ENCODE measurements around the gene SLC41A3. TPM values are rescaled to one million over a fixed set of nuclear protein-coding genes. Genes with fewer than 3 reads are reported as not detected.

Gene SLC41A3
- total RNA-seq, 1 donor from 2014 or later: 38.6 TPM

- no peak for TF ChIP-seq CTCF (IDR thresholded peaks at IDR 0.05; ENCODE audit: partially characterized antibody, unreplicated experiment)
- no peak overlapping the region for H3K4me3 Mint-ChIP-seq (ENCODE audit: unreplicated experiment)
- H3K27me3 Mint-ChIP-seq (ENCODE audit: unreplicated experiment): peaks cover 9% of the 10 kb centered on the region
- no peaks in the 10 kb centered on the region for H3K4me1 Mint-ChIP-seq (ENCODE audit: low read depth, unreplicated experiment)
- H3K36me3 Mint-ChIP-seq (ENCODE audit: unreplicated experiment): peaks cover 9% of the 10 kb centered on the region
- peaks cover 3% of the 10 kb centered on the region for H3K9me3 Mint-ChIP-seq (ENCODE audit: unreplicated experiment)
- H3K27ac Mint-ChIP-seq (ENCODE audit: unreplicated experiment): no peak overlapping the region
- DNase-seq: no peak
Observed at GRCh38 chr3:125961289-125961589, 122.7 kb downstream of the SLC41A3 start.

- Mint-ChIP-seq H3K9me3 (ENCODE audit: unreplicated experiment) (peaks cover 3% of the 10 kb centered on the region), H3K27ac (ENCODE audit: unreplicated experiment) (no peak overlapping the region), H3K4me3 (ENCODE audit: unreplicated experiment) (no peak overlapping the region), H3K4me1 (ENCODE audit: low read depth, unreplicated experiment) (no peaks in the 10 kb centered on the region), H3K36me3 (ENCODE audit: unreplicated experiment) (peaks cover 9% of the 10 kb centered on the region), H3K27me3 (ENCODE audit: unreplicated experiment) (peaks cover 9% of the 10 kb centered on the region)
- DNase-seq: no peak
- no peak for TF ChIP-seq CTCF (IDR thresholded peaks at IDR 0.05; ENCODE audit: partially characterized antibody, unreplicated experiment)
Observed at GRCh38 chr3:125960456-125961288, 123.3 kb downstream of the SLC41A3 start.

GRCh38 chr3:125960066-125960424, 123.9 kb downstream of the SLC41A3 start:
- Mint-ChIP-seq H3K27me3 (ENCODE audit: unreplicated experiment) (peaks cover 9% of the 10 kb centered on the region), H3K4me1 (ENCODE audit: low read depth, unreplicated experiment) (no peaks in the 10 kb centered on the region)

GRCh38 chr3:125959317-125960065, 124.4 kb downstream of the SLC41A3 start:
- Mint-ChIP-seq H3K4me1 (ENCODE audit: low read depth, unreplicated experiment) (no peaks in the 10 kb centered on the region), H3K4me3 (ENCODE audit: unreplicated experiment) (no peak overlapping the region), H3K27me3 (ENCODE audit: unreplicated experiment) (peaks cover 9% of the 10 kb centered on the region), H3K27ac (ENCODE audit: unreplicated experiment) (no peak overlapping the region), H3K9me3 (ENCODE audit: unreplicated experiment) (peaks cover 3% of the 10 kb centered on the region), H3K36me3 (ENCODE audit: unreplicated experiment) (peaks cover 9% of the 10 kb centered on the region)
- DNase-seq: no peak
- no peak for TF ChIP-seq CTCF (IDR thresholded peaks at IDR 0.05; ENCODE audit: partially characterized antibody, unreplicated experiment)

More at GRCh38 chr3:125960066-125960424, 123.9 kb downstream of the SLC41A3 start:
- Mint-ChIP-seq H3K9me3 (ENCODE audit: unreplicated experiment) (peaks cover 3% of the 10 kb centered on the region), H3K4me3 (ENCODE audit: unreplicated experiment) (no peak overlapping the region), H3K27ac (ENCODE audit: unreplicated experiment) (no peak overlapping the region), H3K36me3 (ENCODE audit: unreplicated experiment) (peaks cover 9% of the 10 kb centered on the region)
- no peak for TF ChIP-seq CTCF (IDR thresholded peaks at IDR 0.05; ENCODE audit: partially characterized antibody, unreplicated experiment)
- DNase-seq: no peak

All from glutamatergic neuron (in vitro differentiated cells).